GM18519 (cell line): ENCODE measurements around the gene ERVK3-1.
"Not testable (repeated sequence)": the region's sequence is repeated elsewhere in the genome, so short reads cannot be mapped to it uniquely, and the experiment has no call there.

Experiments used
- ATAC-seq: cut with Tn5 transposase; IDR thresholded peaks from one replicate; pipeline ENCODE4 v1.9.1; 2021; ENCODE audit warnings: mild to moderate bottlenecking, moderate library complexity; ENCODE audit not compliant: unreplicated experiment, low FRiP score

ERVK3-1 gene

DNA sequence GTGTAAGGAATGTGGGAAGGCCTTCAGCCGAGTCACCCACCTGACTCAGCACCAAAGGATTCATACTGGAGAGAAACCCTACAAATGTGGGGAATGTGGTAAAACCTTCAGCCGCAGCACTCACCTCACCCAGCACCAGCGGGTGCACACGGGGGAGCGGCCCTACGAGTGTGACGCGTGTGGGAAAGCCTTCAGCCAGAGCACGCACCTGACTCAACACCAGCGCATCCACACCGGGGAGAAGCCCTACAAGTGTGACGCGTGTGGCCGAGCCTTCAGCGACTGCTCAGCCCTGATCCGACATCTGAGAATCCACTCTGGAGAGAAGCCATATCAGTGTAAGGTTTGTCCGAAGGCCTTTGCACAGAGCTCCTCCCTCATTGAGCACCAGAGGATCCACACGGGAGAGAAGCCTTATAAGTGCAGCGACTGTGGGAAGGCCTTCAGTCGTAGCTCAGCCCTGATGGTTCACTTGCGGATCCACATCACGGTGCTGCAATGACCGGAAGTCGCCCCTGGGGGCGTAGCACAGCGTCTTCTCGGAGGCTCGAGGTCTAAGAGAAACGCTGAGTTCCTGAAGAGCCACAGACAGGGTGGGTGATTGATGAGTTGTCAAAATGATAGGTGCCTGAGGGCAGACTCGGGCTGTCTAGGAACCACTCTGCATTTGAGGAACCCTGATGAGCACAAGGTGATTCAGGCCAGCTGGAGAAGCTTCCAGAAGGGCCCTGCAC lies 33.8 kb downstream of the ERVK3-1 start:
- ATAC-seq: no peak

DNA sequence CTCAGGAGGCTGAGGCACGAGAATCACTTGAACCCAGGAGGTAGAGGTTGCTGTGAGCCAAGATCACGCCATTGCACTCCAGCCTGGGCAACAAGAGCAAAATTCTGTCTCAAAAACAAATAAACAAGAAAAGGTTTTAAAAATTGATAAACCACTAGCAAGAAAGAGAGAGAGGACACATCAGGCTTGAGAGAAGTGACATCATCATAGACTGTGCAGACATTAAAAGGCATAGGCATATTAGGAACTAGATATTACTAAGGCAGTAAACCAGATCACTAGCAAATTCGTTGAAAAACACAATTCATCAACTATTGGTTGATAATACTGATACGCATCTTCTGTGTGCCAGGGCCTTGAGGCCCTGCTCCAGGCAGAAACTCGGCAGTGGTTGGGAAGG lies 40.4 kb downstream of the ERVK3-1 start:
- no peak for ATAC-seq

DNA sequence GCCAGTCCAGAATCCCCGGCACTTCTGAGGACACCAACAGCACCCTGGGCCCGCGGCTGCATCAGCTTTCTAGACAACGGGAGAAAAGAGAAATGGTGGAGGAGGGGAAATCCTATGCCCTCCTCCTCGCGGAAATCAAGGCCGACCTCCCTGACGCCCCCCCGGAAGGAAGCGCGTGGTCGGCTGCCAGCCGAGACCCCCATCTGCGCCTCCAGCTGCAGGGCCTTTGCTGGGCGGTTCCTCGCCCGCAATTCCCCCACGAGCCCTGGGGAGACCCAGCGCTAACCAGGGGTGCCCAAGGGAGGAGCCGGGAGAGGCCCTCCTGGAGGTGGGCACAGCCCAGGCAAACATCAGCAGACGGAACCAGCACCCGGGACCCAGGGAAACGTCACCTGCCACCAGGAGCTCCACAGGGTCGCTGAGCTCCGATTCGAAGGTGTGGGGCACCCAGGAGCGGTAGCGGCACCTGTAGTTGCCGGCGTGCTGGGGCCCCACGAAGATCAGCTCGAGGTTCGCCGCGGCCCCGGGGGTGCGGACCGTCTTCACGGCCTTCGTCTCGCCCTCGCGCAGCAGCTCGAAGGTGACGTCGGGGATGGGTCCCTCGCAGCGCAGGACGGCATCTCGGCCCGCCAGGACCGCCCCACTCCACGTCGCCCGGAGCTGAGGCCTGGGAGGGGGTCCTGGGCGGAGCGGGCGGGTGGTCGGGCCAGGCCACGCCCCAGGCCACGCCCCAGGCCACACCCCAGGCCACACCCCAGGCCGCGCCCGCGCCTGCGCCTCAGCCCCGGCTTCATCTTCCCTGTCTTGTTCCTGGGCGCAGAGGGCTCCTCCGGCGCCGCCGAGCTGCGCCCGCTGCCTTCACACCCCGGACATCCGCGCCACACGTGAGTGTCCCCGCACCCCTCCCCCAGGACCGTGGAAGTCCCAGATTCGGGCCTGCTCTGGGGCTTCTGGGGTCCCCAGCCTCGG lies 42.1 kb downstream of the ERVK3-1 start:
- peak; percentile 74 for ATAC-seq

DNA sequence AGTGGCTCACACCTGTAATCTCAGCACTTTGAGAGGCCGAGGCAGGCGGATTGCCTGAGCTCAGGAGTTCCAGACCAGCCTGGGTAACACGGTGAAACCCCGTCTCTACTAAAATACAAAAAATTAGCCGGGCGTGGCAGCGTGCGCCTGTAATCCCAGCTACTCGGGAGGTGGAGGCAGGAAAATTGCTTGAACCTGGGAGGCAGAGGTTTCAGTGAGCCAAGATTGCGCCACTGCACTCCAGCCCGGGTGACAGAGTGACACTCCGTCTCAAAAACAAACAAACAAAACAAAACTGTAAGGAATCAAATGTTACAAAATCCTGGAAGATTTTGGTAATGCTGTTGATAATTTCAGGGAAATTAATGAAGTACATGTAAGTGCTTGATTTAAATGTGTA lies 42.9 kb downstream of the ERVK3-1 start:
- not testable (repeated sequence) for ATAC-seq

DNA sequence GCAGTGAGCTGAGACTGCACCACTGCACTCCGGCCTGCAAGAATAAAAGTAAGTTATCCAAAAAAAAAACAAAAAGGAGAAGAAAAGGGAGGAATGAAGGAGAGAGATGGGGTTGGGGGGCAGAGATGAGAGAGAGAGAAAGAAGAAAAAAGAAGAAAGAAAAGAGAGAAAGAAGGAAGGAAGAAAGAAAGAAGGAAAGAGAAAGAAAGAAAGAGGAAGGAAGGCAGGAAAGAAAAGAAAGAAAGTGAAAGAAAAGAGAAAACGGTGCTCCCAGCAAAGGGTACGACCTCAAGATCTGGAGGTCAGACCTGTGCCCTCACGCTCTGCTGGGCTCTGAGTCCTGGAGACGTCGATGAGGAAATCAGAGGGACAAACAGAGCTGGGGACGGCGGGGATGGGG lies 44.4 kb downstream of the ERVK3-1 start:
- ATAC-seq: no peak

DNA sequence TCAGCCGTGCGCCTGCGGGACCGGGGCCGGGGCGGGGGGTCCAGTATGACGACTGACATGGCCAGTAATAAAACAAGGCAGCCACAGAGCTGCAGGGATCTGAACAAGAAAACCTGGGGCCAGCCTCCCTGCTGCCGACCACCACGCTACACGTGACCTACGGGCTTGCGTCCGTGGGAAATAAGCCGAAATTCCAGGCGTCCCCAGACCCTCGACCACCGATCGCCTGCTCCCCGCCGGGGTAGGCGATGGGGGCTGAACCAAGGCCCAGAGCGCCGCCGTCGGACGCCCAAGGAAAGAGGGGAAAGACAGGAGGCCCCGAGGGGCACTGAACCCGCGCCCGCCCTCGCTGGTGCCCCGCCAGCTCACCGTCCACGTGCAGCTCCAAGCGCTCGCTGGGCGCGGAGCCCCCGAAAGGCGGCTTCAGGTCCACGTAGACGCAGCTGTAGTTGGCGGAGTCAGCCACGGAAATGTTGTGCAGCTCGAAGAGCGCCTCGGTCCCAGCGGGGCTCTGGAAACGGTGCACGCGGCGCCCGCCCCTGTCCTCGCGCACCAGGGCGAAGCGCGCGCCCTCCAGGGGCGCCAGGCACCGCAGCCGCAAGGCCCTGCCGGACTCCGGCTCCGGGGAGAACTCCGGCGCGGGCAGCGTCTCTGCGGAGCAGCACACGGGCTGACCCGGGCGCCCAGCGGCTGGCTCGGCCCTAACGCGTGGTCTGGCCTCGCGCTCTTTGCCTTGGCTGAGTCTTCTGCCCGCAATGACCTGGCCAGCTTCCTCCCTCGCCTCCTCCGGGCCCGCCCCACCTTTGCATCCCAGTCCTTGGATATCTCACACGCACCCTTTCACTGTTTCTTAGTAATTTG lies 45.1 kb downstream of the ERVK3-1 start:
- no peak for ATAC-seq

DNA sequence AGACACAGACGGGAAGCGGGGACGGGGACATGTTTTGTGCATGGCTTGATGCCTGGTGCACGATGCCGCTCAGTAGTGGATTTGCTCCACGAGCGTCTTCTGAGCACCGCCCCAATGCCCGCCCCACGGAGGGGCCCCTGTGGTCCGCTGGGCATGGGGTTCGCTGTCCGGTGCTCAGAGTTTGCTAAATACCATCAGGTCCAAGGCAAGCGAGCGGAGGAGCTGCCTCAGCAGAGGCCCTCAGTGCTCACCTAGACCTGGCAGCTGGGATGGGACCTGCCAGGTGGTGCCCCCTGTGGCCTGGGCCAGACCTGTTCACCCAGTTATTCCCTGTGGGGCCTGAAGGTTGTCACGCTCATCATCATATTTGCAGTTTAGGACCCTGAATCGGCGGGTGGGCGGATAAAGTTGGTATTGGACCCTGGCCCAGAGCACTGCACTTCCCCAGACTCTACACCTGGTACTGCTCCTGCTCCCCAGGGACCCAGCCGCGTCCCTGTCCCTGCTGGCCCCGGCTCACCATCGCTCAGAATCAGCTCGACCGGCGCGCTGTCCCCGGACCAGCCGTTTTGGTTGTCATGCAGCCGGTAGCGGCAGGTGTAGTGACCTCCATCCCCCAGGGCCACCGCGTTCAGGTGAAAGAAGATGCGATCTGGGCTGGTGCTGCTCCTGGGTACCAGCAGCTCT lies 45.8 kb downstream of the ERVK3-1 start:
- ATAC-seq: no peak

DNA sequence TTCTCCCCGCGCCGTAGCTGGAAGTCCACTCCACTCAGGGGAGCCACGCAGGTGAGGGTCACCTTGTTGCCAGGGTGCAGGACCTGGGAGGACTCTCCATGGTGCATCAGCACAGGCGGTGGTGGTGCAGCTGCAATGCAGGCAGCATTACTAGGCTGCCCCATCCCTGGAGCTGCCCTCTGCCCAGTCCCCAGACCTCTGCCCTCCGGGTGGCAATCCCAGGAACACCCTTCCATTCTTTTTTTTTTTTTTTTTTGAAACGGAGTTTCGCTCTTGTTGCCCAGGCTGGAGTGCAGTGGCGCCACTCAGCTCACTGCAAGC lies 46.3 kb downstream of the ERVK3-1 start:
- ATAC-seq: no peak

DNA sequence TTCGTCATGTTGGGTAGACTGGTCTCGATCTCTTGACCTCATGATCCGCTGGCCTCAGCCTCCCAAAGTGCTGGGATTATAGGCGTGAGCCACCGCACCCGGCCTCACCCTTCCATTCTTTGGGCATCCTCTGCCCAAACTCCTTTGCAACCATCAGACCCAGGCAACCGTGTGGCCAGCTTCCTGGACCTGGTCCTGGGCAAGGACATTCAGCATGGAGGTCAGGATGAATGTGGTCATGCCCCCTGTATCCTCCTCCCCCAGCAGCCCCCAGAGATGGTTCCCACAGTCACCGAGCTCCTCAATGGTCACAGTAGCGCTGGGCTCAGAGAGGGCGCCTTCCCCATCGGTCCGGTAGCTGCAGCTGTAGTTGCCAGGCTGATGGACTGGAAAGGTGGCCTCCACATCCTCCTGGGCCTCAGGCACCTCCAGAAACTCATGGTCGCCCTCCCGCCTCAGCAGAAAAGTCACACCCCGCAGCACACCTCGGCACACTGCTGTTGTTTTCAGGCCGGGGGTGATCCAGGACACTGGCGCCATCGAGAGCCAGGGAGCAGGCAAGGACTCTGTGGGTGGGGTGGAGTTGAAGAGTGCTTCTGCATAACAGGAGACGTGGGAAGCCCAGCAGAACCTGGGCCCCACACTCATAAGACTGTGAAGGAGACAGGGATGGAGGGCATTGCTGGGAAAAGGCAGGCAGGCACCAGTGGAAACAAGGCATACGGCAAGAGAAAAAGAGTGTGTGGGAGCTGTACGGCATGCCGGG lies 47.0 kb downstream of the ERVK3-1 start:
- ATAC-seq: no peak

DNA sequence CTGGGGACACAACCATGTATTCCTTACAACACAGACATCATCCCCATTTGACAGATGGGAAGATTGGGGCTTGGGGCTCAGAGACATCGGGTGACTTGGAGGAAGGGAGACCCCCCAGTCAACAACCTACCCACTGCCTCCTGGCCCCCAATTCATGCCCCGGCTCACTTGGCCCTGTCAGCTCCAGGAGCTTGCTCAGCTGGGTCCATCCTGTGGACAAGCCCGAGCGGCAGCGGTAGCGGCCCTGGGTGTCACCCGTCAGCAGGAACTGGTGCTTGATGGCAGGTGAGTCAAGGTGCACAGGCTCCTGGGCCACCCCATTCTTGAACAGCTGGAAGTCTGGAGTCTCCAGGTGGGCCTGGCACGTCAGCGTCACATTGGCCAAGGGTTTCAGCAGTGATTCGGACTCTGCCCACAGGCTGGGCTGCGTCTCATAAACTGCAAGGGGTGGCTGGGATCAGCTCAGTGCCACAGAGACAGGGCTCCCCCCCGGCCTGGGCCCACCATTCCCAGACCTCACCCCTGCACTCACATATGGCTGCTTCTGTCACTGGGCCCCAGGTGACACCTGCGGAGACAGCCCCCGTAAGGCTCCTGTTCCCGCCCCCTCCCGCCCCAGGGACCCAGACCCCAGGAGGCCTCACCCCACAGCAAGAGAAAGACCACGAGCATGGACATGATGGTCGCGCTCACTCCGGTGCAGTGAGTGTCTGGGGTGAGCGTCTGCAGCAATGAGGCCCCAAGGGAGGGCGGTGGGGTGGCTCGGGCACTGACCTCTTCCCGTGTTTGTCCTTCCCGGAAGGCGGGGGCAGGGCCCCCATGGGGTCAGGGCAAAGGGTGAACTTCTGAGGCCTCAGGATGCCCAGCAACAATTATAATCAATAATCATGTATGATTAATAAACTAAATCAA lies 47.8 kb downstream of the ERVK3-1 start, which contains the start of gene A1BG:
Gene A1BG (minus strand): TSS at position 733 of the 912 bp plus-strand sequence. CDS start 55 bp downstream, at position 678.
- no peak for ATAC-seq

DNA sequence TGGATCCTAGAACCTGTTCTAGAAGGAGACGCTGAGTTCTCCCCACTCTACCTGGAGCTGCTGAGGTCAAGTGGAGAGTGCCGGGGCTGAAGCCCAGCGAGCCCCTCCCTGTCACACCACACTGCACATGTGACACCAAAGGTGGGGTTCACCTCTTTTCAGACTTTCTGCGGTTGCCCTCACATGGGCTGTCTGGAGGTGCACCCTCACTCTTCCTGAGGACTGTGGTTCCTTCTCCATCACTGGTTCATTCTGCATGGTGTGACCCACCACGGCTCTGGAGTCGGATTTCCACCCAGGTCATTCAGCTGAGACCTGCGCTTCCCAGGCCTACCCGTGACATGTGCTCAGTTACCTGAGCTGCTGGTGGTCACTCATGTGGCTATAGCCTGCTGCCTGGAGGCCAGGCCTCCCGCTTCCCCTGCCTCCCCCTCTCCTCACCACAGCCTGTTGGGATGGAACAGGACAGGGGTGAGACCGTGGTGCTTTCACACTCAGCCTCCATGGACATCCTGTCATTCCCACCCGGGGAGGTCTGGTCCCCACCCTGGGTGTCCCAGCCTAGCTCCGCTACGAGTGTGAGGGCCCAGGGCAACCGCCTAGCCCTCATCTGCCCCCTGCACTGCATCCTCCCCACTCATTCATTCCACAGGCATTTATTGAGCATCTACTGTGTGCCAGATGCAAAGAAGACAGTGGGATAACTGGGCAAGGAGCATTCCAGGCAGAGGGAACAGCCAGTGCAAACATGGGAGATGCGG lies 48.7 kb downstream of the ERVK3-1 start:
- no peak for ATAC-seq

DNA sequence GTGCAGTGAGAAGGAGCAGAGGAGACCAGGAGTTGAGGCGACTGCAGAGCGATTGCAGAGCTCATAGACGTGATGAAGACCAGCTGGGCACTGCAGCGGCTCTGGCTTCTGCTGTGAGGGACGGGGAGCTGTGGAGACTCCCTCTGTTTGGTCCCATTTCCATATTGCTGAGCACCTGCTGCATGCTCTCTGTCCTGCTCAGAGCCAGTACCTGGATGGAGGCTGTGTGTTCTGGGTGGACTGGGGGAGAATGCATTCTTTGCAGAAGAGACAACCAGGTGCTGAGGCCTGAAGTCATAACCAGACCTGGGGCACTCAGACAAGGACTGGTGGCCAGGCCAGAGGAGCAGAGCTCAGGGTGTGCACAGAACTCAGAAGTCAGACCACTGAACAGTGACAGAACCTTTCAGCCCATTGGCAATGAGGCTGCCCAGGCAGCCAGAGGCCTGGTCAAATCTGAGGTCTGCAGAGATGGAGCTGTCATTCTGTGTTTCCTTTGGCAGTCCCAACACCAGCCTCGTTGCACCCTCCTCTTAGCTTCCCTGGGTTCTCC lies 49.4 kb downstream of the ERVK3-1 start:
- ATAC-seq: no peak

DNA sequence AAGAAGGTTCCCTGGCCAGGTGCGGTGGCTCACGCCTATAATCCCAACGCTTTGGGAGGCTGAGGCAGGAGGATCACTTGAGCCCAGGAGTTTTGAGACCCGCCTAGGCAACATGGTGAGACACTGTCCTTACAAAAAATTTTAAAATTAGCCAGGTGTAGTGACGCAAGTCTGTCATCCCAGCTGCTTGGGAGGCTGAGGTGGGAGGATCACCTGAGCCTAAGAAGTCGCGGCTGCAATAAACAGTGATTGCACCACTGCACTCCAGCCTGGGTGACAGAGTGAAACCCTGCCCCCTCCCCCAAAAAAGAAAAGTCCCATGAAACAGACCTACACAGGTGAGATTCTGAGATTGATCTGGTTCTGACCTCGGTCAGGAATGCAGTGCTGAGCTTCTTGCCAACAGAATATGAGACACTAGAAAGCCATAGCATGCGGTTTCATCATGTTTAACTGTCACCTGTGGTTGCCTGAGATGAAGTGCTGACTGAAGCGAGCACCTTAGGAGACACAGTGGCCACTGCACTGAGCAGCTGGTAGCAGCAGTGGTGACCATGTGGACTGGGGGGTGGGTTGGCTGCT lies 50.1 kb downstream of the ERVK3-1 start:
- no peak for ATAC-seq

DNA sequence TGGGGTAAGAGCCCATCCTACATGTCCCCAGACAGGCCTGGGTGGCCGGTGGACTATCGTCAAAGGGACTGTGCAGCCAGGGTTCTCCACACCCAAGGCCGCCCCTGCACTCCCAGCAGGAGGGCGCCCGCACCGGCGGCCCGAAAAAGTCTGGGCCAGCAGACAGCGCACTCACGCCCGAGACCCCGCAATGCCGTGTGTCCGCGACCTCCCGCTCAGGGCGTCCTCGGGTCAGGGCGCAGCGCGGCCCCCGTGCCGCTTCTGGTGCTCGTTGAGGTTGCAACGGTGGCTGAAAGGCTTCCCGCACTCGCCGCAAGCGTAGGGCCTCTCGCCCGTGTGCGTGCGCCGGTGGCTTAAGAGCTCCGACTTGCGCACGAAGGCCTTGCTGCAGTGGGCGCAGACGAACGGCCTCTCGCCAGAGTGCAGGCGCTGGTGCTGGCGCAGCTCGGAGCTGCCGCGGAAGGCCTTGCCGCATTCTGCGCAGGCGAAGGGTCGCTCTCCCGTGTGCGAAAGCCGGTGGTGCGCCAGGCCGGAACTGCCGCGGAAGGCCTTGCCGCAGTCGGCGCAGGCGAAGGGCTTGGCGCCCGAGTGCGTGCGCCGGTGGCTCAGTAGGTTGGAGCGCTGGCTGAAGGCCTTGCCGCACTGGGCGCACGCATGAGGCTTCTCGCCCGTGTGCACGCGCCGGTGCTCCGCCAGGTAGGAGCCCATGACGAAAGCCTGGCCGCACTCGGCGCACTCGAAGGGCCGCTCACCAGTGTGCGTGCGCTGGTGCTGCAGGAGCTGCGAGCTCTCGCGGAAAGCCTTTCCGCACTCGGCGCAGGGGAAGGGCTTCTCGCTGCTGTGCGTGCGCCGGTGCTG lies 51.0 kb downstream of the ERVK3-1 start:
- no peak for ATAC-seq

DNA sequence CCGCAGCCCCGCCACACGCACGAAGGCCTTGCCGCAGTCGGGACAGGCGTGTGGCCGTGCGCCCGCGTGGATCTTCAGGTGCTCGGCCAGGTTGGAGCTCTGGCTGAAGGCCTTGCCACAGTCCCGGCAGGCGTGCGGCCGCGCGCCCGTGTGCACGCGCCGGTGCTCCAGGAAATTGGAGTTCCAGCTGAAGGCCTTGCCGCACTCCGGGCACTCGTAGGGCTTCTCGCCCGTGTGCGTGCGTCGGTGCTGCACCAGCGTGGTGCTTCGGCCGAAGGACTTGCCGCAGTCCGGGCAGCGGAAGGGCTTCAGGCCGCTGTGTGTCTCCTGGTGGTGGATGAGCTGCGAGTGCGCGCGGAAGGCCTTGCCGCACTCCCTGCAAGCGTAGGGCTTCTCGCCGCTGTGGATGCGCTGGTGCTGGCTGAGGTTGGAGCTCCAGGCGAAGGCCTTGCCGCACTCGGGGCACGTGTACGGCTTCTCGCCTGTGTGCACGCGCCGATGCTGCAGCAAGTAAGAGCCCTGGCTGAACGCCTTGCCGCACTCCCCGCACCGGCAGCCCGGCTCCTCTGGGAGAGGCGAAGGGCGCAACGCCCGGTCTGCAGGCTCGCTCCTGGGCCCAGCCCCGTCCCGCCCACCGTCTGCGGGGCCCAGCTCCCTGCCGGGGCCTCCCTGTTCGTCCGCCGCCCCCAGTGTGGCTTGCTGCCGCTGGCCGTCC lies 51.7 kb downstream of the ERVK3-1 start:
- no peak for ATAC-seq
